GM23338 (cell line): ENCODE data around the gene SLC35E2B. TPM values are rescaled to one million over a fixed set of nuclear protein-coding genes. Genes with fewer than 3 reads are reported as not detected.

Experiments used
- ATAC-seq: fragments of 200-7000 bp; cut with Tn5 transposase; 3 replicates; pipeline ENCODE4 v1.9.1; 2020
- DNase-seq: peaks from one replicate; pipeline ENCODE4 v3.0.0-alpha.2; 2015; ENCODE audit warnings: low spot score
- H2AFZ ChIP-seq: fragments of 200-600 bp; sonication (generic); 2 replicates; pipeline ENCODE4 v1.8.0; 2016; ENCODE audit warnings: antibody characterized with exemption, mild to moderate bottlenecking, moderate library complexity
- H3F3A ChIP-seq: fragments of 200-600 bp; sonication (generic); replicated peaks from 2 replicates; pipeline ENCODE4 v1.8.0; 2017; ENCODE audit warnings: antibody characterized with exemption, mixed run types, low read depth
- H3K27ac ChIP-seq: fragments of 200-600 bp; sonication (generic); 2 replicates; pipeline ENCODE4 v1.6.1; 2016; ENCODE audit warnings: low read depth
- H3K27me3 ChIP-seq: fragments of 200-600 bp; sonication (generic); 2 replicates; pipeline ENCODE4 v1.8.0; 2016; ENCODE audit warnings: mild to moderate bottlenecking, mixed run types, moderate library complexity; ENCODE audit not compliant: insufficient read depth
- H3K36me3 ChIP-seq: fragments of 200-600 bp; sonication (generic); 2 replicates; pipeline ENCODE4 v1.8.0; 2016; ENCODE audit warnings: mild to moderate bottlenecking; ENCODE audit not compliant: insufficient read depth
- H3K4me1 ChIP-seq: fragments of 200-600 bp; sonication (generic); 2 replicates; pipeline ENCODE4 v1.8.0; 2016; ENCODE audit warnings: mild to moderate bottlenecking, moderate library complexity; ENCODE audit not compliant: insufficient read depth
- H3K4me2 ChIP-seq: fragments of 200-600 bp; sonication (generic); 2 replicates; pipeline ENCODE4 v1.7.1; 2017; ENCODE audit warnings: mixed run types
- H3K4me3 ChIP-seq: fragments of 200-600 bp; sonication (generic); 2 replicates; pipeline ENCODE4 v1.6.1; 2016; ENCODE audit warnings: mixed run types
- H3K79me2 ChIP-seq: fragments of 200-600 bp; sonication (generic); replicated peaks from 2 replicates; pipeline ENCODE4 v1.8.0; 2017; ENCODE audit warnings: mild to moderate bottlenecking; ENCODE audit not compliant: insufficient read depth
- H3K9me2 ChIP-seq: fragments of 200-600 bp; sonication (generic); 2 replicates; pipeline ENCODE4 v1.8.0; 2017; ENCODE audit not compliant: insufficient read depth
- H4K20me1 ChIP-seq: fragments of 200-600 bp; sonication (generic); replicated peaks from 2 replicates; pipeline ENCODE4 v1.8.0; 2017; ENCODE audit warnings: mild to moderate bottlenecking; ENCODE audit not compliant: insufficient read depth
- H3K27ac Mint-ChIP-seq: 2 replicates; pipeline ENCODE4 v1.8.0; 2020; ENCODE audit warnings: inconsistent platforms, mild to moderate bottlenecking, moderate library complexity, mixed read lengths
- H3K27me3 Mint-ChIP-seq: 3 replicates; pipeline ENCODE4 v1.8.0; 2022; ENCODE audit warnings: low read depth, mild to moderate bottlenecking, moderate library complexity, mixed read lengths, inconsistent platforms; ENCODE audit not compliant: insufficient read depth, poor library complexity
- H3K36me3 Mint-ChIP-seq: 3 replicates; pipeline ENCODE4 v1.8.0; 2021; ENCODE audit warnings: low read depth, mild to moderate bottlenecking, inconsistent platforms, moderate library complexity, mixed read lengths
- H3K4me1 Mint-ChIP-seq: 3 replicates; pipeline ENCODE4 v1.8.0; 2020; ENCODE audit warnings: mild to moderate bottlenecking, inconsistent platforms, mixed read lengths
- H3K4me3 Mint-ChIP-seq: 3 replicates; pipeline ENCODE4 v1.8.0; 2021; ENCODE audit warnings: moderate library complexity, mild to moderate bottlenecking, inconsistent platforms, mixed read lengths
- H3K9me3 Mint-ChIP-seq: 3 replicates; pipeline ENCODE4 v1.8.0; 2020; ENCODE audit warnings: moderate library complexity, mild to moderate bottlenecking, inconsistent platforms, mixed read lengths
- CREB1 ChIP-seq: fragments of 250-450 bp; sonication (Bioruptor Pico); IDR thresholded peaks from 2 replicates; pipeline ENCODE4 v1.5.0; 2020; ENCODE audit warnings: low read depth, mild to moderate bottlenecking, moderate library complexity
- ETS1 ChIP-seq: IDR thresholded peaks from 2 replicates; pipeline ENCODE4 v1.6.1; 2016; ENCODE audit warnings: antibody characterized with exemption
- EZH2 ChIP-seq: fragments of 200-600 bp; sonication (generic); IDR thresholded peaks from one replicate; pipeline ENCODE4 v1.8.0; 2017; ENCODE audit warnings: antibody characterized with exemption, mild to moderate bottlenecking, low read depth; ENCODE audit not compliant: unreplicated experiment
- EZH2phosphoT487 ChIP-seq: fragments of 200-600 bp; sonication (generic); IDR thresholded peaks from one replicate; pipeline ENCODE4 v1.8.1; 2018; ENCODE audit warnings: antibody characterized with exemption; ENCODE audit not compliant: unreplicated experiment
- JUNB ChIP-seq: IDR thresholded peaks from one replicate; pipeline ENCODE4 v1.6.1; 2016; ENCODE audit warnings: antibody characterized with exemption; ENCODE audit not compliant: unreplicated experiment
- NANOG ChIP-seq: IDR thresholded peaks from 2 replicates; pipeline ENCODE4 v1.6.1; 2016; ENCODE audit warnings: antibody characterized with exemption, borderline replicate concordance
- POLR2AphosphoS5 ChIP-seq: IDR thresholded peaks from 2 replicates; pipeline ENCODE4 v1.6.1; 2016; ENCODE audit warnings: antibody characterized with exemption, low read depth
- STAT1 ChIP-seq: IDR thresholded peaks from one replicate; pipeline ENCODE4 v1.6.1; 2016; ENCODE audit warnings: antibody characterized with exemption; ENCODE audit not compliant: unreplicated experiment
- ZNF114 ChIP-seq: fragments of 250-450 bp; sonication (Bioruptor Pico); IDR thresholded peaks from 2 replicates; pipeline ENCODE4 v1.5.0; 2020; ENCODE audit warnings: mild to moderate bottlenecking, moderate library complexity
- ZNF331 ChIP-seq: fragments of 250-450 bp; sonication (Bioruptor Pico); IDR thresholded peaks from 2 replicates; pipeline ENCODE4 v1.5.0; 2020; ENCODE audit warnings: low read depth, mild to moderate bottlenecking, moderate library complexity
- polyA plus RNA-seq: library from polyadenylated mRNA; unstranded; fragments of >200 nt; fragmentation: Nextera tagmentation; extraction: Ambion mirVana; gene quantifications from 2 replicates; pipeline ENCODE4 v1.2.1, GENCODE V29; 2016
- total RNA-seq: library from RNA; depleted of rRNA; stranded (reverse); fragments of >200 nt; shearing (Covaris generic); gene quantifications from 2 replicates; pipeline ENCODE4 v1.2.3, GENCODE V29; 2014
- TF ChIP-seq, protein P1 (sequence below): fragments of 250-450 bp; sonication (Bioruptor Pico); IDR thresholded peaks from 2 replicates; pipeline ENCODE4 v1.5.0; 2020; ENCODE audit warnings: mild to moderate bottlenecking, moderate library complexity
- TF ChIP-seq, protein P2 (sequence below), 2 experiments: fragments of 200-600 bp in 1 of 2; sonication (generic) in 1 of 2; conservative IDR thresholded peaks; 2 replicates each; pipeline versions ENCODE4 v1.5.1 to v1.6.1; 2016 to 2017; ENCODE audit warnings: antibody characterized with exemption in 2 of 2, low read depth in 2 of 2, mild to moderate bottlenecking in 2 of 2, moderate library complexity in 1 of 2
- TF ChIP-seq, protein P3 (sequence below): IDR thresholded peaks from one replicate; pipeline ENCODE4 v1.6.1; 2018; ENCODE audit warnings: antibody characterized with exemption; ENCODE audit not compliant: unreplicated experiment

SLC35E2B gene
- total and polyA plus RNA-seq, 2 experiments from 2014 or later = 16.8 to 63.0 TPM

GRCh38 chr1:1620433-1621139 is 72.0 kb downstream of the SLC35E2B start:
- Histone ChIP-seq H3F3A (no peaks in the 10 kb centered on the region; the same call in 1 of the 2 replicates), H3K4me2 (no peak overlapping the region), H3K27ac (no peak overlapping the region), H3K36me3 (no peaks in the 10 kb centered on the region), H4K20me1 (peaks cover 5% of the 10 kb centered on the region), H3K9me2 (no peaks in the 10 kb centered on the region), H3K4me1 (no peaks in the 10 kb centered on the region; the same call in 1 of the 2 replicates), H3K27me3 (no peaks in the 10 kb centered on the region), H3K79me2 (no peaks in the 10 kb centered on the region; the same call in 1 of the 2 replicates), H3K4me3 (no peak overlapping the region), H2AFZ (no peak overlapping the region)
- Mint-ChIP-seq H3K27ac (no peak overlapping the region), H3K4me1 (no peaks in the 10 kb centered on the region; the same call in 2 of the 3 replicates), H3K36me3 (no peaks in the 10 kb centered on the region; the same call in 2 of the 3 replicates), H3K27me3 (peaks cover 16% of the 10 kb centered on the region), H3K4me3 (no peak overlapping the region), H3K9me3 (no peaks in the 10 kb centered on the region; the same call in 2 of the 3 replicates)
- DNase-seq (no peak), ATAC-seq (no peak)
- no peak for TF ChIP-seq STAT1
- TF ChIP-seq POLR2AphosphoS5 = no peak
- TF ChIP-seq, protein P1, sequence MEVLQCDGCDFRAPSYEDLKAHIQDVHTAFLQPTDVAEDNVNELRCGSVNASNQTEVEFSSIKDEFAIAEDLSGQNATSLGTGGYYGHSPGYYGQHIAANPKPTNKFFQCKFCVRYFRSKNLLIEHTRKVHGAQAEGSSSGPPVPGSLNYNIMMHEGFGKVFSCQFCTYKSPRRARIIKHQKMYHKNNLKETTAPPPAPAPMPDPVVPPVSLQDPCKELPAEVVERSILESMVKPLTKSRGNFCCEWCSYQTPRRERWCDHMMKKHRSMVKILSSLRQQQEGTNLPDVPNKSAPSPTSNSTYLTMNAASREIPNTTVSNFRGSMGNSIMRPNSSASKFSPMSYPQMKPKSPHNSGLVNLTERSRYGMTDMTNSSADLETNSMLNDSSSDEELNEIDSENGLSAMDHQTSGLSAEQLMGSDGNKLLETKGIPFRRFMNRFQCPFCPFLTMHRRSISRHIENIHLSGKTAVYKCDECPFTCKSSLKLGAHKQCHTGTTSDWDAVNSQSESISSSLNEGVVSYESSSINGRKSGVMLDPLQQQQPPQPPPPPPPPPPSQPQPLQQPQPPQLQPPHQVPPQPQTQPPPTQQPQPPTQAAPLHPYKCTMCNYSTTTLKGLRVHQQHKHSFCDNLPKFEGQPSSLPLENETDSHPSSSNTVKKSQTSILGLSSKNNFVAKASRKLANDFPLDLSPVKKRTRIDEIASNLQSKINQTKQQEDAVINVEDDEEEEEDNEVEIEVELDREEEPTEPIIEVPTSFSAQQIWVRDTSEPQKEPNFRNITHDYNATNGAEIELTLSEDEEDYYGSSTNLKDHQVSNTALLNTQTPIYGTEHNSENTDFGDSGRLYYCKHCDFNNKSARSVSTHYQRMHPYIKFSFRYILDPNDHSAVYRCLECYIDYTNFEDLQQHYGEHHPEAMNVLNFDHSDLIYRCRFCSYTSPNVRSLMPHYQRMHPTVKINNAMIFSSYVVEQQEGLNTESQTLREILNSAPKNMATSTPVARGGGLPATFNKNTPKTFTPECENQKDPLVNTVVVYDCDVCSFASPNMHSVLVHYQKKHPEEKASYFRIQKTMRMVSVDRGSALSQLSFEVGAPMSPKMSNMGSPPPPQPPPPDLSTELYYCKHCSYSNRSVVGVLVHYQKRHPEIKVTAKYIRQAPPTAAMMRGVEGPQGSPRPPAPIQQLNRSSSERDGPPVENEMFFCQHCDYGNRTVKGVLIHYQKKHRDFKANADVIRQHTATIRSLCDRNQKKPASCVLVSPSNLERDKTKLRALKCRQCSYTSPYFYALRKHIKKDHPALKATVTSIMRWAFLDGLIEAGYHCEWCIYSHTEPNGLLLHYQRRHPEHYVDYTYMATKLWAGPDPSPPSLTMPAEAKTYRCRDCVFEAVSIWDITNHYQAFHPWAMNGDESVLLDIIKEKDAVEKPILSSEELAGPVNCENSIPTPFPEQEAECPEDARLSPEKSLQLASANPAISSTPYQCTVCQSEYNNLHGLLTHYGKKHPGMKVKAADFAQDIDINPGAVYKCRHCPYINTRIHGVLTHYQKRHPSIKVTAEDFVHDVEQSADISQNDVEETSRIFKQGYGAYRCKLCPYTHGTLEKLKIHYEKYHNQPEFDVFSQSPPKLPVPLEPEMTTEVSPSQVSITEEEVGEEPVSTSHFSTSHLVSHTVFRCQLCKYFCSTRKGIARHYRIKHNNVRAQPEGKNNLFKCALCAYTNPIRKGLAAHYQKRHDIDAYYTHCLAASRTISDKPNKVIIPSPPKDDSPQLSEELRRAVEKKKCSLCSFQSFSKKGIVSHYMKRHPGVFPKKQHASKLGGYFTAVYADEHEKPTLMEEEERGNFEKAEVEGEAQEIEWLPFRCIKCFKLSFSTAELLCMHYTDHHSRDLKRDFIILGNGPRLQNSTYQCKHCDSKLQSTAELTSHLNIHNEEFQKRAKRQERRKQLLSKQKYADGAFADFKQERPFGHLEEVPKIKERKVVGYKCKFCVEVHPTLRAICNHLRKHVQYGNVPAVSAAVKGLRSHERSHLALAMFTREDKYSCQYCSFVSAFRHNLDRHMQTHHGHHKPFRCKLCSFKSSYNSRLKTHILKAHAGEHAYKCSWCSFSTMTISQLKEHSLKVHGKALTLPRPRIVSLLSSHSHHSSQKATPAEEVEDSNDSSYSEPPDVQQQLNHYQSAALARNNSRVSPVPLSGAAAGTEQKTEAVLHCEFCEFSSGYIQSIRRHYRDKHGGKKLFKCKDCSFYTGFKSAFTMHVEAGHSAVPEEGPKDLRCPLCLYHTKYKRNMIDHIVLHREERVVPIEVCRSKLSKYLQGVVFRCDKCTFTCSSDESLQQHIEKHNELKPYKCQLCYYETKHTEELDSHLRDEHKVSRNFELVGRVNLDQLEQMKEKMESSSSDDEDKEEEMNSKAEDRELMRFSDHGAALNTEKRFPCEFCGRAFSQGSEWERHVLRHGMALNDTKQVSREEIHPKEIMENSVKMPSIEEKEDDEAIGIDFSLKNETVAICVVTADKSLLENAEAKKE = no peak
- no peak for TF ChIP-seq ETS1
- TF ChIP-seq EZH2phosphoT487 = no peak
- TF ChIP-seq CREB1 = no peak
- no peak for TF ChIP-seq NANOG
- no peak for TF ChIP-seq ZNF114
- TF ChIP-seq EZH2 = no peak
- TF ChIP-seq JUNB = no peak
- TF ChIP-seq, protein P2, sequence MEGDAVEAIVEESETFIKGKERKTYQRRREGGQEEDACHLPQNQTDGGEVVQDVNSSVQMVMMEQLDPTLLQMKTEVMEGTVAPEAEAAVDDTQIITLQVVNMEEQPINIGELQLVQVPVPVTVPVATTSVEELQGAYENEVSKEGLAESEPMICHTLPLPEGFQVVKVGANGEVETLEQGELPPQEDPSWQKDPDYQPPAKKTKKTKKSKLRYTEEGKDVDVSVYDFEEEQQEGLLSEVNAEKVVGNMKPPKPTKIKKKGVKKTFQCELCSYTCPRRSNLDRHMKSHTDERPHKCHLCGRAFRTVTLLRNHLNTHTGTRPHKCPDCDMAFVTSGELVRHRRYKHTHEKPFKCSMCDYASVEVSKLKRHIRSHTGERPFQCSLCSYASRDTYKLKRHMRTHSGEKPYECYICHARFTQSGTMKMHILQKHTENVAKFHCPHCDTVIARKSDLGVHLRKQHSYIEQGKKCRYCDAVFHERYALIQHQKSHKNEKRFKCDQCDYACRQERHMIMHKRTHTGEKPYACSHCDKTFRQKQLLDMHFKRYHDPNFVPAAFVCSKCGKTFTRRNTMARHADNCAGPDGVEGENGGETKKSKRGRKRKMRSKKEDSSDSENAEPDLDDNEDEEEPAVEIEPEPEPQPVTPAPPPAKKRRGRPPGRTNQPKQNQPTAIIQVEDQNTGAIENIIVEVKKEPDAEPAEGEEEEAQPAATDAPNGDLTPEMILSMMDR (conservative IDR thresholded peaks at IDR 0.05; ENCODE audit: low read depth in 2 of 2) = no peak
- no peak for TF ChIP-seq ZNF331 (CRISPR knock-in tag)
- TF ChIP-seq, protein P3, sequence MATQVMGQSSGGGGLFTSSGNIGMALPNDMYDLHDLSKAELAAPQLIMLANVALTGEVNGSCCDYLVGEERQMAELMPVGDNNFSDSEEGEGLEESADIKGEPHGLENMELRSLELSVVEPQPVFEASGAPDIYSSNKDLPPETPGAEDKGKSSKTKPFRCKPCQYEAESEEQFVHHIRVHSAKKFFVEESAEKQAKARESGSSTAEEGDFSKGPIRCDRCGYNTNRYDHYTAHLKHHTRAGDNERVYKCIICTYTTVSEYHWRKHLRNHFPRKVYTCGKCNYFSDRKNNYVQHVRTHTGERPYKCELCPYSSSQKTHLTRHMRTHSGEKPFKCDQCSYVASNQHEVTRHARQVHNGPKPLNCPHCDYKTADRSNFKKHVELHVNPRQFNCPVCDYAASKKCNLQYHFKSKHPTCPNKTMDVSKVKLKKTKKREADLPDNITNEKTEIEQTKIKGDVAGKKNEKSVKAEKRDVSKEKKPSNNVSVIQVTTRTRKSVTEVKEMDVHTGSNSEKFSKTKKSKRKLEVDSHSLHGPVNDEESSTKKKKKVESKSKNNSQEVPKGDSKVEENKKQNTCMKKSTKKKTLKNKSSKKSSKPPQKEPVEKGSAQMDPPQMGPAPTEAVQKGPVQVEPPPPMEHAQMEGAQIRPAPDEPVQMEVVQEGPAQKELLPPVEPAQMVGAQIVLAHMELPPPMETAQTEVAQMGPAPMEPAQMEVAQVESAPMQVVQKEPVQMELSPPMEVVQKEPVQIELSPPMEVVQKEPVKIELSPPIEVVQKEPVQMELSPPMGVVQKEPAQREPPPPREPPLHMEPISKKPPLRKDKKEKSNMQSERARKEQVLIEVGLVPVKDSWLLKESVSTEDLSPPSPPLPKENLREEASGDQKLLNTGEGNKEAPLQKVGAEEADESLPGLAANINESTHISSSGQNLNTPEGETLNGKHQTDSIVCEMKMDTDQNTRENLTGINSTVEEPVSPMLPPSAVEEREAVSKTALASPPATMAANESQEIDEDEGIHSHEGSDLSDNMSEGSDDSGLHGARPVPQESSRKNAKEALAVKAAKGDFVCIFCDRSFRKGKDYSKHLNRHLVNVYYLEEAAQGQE = no peak
